Transverse colon (tissue), 4 donors: ENCODE results near the gene SPIN3.

Experiments
- CTCF ChIP-seq, 5 experiments: fragments of 200-600 bp in 3 of 5; fragments of 450-650 bp in 2 of 5; sonication (generic) in 3 of 5; IDR thresholded peaks; 1 replicate in 2 of 5; 2 replicates in 3 of 5; pipeline ENCODE4 v1.5.1; 2016 to 2017; ENCODE audit warnings: antibody characterized with exemption in 5 of 5, inconsistent platforms in 3 of 5, mild to moderate bottlenecking in 2 of 5, moderate library complexity in 1 of 5
- POLR2A ChIP-seq: fragments of 450-650 bp; IDR thresholded peaks from one replicate; pipeline ENCODE4 v1.6.1; 2016; ENCODE audit warnings: antibody characterized with exemption, mild to moderate bottlenecking, moderate library complexity
- POLR2AphosphoS5 ChIP-seq, 3 donors: sonication (generic); formaldehyde crosslinking; IDR thresholded peaks; one replicate each; pipeline ENCODE4 v1.6.1; 2016; ENCODE audit warnings: antibody characterized with exemption in 3 of 3

- TF ChIP-seq CTCF (IDR thresholded peaks at IDR 0.05) (peak; percentile 35 to 54 (median 42)), POLR2A (no peak), POLR2AphosphoS5 (IDR thresholded peaks at IDR 0.05) (no peak)
Observed at GRCh38 chrX:56978172-56978571, 17.2 kb downstream of the SPIN3 start.
